GM10847 (cell line): ENCODE results near the gene CAMK2B.

Experiments used
- POLR2A ChIP-seq: IDR thresholded peaks from 2 replicates; pipeline ENCODE4 v1.6.1; 2011; ENCODE audit not compliant: insufficient read length; ENCODE audit errors: extremely low read depth

Gene CAMK2B

GRCh38 chr7:44325201-44325671 lies at the start of gene CAMK2B:
CAMK2B (minus strand) TSS chr7:44325594; CDS start chr7:44325421, 173 bp downstream.
- TF ChIP-seq POLR2A: no peak

GRCh38 chr7:44374007-44374763 lies 48.8 kb upstream of the CAMK2B start:
- TF ChIP-seq POLR2A: no peak

GRCh38 chr7:44373418-44373740 lies 48.0 kb upstream of the CAMK2B start:
- TF ChIP-seq POLR2A: no peak

- TF ChIP-seq POLR2A: no peak
Observed at GRCh38 chr7:44372560-44373417, 47.4 kb upstream of the CAMK2B start.

- no peak for TF ChIP-seq POLR2A
Observed at GRCh38 chr7:44368885-44369284, 43.5 kb upstream of the CAMK2B start.

- TF ChIP-seq POLR2A: no peak
Observed at GRCh38 chr7:44368455-44368854, 43.1 kb upstream of the CAMK2B start.

- TF ChIP-seq POLR2A: no peak
Observed at GRCh38 chr7:44367475-44368043, 42.2 kb upstream of the CAMK2B start.

GRCh38 chr7:44366986-44367385 lies 41.6 kb upstream of the CAMK2B start:
- no peak for TF ChIP-seq POLR2A

GRCh38 chr7:44353668-44354067 lies 28.3 kb upstream of the CAMK2B start:
- no peak for TF ChIP-seq POLR2A

- TF ChIP-seq POLR2A: no peak
Observed at GRCh38 chr7:44348851-44349781, 23.7 kb upstream of the CAMK2B start.

- TF ChIP-seq POLR2A: no peak
Observed at GRCh38 chr7:44348300-44348699, 22.9 kb upstream of the CAMK2B start.

GRCh38 chr7:44347546-44348114 lies 22.2 kb upstream of the CAMK2B start:
- TF ChIP-seq POLR2A: no peak

- TF ChIP-seq POLR2A: no peak
Observed at GRCh38 chr7:44346063-44346462, 20.7 kb upstream of the CAMK2B start.

GRCh38 chr7:44341401-44341800 lies 16.0 kb upstream of the CAMK2B start:
- TF ChIP-seq POLR2A: no peak
